Activated CD8-positive, alpha-beta memory T cell treated with anti-CD3 and anti-CD28 coated beads for 4 hours (primary cell): Measurements from ENCODE around the gene ZNF324.
"Not testable (repeated sequence)": the region's sequence is repeated elsewhere in the genome, so short reads cannot be mapped to it uniquely, and the experiment has no call there.

Source experiments
- DNase-seq, 2 donors: peaks; one replicate each; pipeline ENCODE4 v3.0.0-alpha.2; 2020; ENCODE audit warnings: low read depth in 2 of 2

The ZNF324 gene

DNA sequence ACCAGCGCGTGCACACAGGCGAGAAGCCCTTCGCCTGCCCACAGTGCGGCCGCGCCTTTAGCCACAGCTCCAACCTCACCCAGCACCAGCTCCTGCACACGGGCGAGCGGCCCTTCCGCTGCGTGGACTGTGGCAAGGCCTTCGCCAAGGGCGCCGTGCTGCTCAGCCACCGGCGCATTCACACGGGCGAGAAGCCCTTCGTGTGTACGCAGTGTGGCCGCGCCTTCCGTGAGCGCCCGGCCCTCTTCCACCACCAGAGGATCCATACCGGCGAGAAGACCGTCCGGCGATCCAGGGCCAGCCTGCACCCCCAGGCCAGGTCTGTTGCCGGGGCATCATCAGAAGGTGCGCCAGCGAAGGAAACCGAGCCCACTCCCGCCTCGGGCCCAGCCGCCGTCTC is 4.9 kb downstream of the ZNF324 start:
- no peak for DNase-seq

DNA sequence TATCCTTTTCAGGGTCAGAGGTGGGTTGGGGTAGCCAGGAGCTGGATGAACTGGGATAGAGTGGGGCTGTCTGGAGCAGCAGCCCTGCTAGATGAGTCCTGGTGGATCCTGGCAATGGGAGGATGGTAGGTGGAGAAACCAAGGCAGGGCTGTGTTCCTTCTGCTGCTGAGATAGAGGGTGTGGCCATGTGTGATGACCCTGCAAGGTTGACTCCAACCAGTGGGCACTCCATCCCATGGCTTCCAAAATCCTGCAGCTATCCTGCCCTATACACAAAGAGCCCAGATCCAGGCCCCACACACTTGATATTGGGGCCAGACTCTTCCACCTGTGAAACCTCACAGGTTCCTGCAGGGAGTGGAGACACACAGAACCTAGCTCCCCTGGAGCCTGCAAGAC is 6.9 kb downstream of the ZNF324 start:
- DNase-seq = no peak

DNA sequence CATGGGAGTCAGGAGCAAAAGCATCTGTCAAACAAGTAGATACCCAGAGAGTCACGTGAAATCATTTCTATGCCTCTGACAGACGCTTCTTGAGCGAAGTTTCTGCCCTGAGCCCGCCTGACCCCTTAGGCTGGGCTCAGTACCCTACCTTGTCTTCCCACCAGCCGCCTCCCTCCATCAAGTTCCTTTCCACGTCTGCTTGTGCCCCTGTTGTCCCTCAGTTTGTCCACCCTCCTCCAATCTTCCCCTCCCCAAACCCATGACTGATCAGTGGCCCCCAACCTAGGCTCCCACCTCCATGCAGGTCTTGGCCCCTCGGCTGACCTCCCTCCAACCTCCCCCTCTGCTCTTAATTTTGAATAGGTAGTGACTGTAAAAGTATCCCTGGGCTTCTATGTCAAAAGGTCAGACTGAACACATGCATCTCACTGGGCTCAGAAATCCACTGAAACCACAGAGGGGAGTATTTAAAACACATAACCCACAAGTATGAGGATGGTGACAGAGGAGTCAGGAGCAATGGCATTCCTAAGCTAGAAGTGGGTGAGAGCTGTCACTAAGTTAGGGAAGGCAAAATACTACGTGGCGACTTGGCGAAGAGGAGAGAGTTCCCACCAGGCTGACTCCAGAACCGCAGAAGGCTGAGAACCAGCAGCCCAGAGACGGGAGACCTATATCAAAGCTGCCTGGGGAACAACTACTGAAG is 7.6 kb downstream of the ZNF324 start:
- no peak for DNase-seq

DNA sequence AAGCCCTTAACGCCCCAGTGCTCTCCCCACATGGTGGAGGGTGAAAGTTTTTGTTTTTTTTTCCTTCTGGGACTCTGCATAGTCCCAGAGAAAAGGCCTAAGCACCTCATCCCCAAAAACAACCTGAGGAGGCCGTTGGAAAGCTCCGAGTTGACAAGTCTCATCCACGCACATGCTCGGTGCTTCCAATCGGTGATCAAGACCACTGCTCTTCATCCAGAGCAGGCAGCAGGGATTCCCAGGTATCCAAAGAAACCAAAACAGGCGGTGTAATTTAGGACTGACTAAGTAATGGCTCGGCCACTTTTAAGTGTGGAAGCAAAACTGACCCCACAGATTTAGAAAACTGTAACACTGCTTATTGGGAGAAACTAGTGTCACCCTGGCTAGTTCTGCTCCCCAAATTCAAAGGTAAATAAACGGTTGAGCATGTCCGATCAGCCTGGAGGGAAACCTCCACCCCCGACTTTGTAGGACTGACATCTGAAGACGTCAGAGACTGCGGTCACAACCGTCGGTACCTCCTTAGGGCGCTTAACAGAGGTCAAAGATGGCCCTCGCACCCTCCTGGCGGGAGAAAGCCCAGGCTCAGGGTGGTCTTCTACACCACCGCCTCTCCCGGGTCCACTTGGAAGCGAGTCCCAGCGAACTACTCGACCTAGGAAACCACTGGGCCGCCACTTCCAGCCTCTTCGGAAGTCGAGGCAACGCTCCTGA is 8.3 kb downstream of the ZNF324 start:
- DNase-seq = no peak

DNA sequence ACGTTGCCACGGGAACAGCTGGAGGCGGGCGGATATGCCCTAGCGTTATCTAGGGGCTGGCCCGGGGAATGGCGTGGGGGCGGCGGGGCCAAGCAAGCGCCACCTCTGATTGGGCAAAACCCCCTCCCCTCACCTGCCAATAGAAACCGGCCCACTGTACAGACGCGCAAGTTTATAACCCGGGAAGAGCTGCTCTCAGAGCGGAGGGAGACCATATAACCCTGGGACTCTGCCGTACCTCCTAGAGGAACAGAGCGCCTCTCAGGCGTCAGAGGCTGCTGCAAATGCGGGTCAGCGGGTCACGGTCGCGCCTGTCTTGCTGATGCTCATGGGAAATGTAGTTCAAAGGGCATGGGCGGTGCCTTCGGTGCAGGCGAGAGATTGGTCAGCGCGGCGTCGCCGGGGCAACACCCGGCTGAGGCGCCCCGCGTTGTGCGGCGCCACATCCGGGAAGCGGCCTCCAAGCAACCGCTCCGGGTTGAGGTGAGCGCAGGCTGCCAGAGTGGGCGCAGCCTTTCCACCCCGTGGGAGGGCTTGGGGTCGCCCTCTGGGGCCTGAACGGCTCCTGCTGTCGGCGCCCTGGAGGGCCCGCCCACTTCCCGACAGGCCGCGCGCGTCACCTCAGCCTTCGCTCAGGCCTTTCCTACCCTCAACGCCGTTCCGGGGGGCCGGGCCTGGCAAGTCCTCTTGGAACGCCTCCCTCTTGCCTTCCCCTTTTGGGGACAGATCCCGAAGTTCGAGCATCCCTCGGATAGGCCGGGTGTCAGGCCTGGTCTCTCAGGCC is 9.0 kb downstream of the ZNF324 start, which contains the start of gene ZNF446:
TSS of gene ZNF446 (plus strand) at position 639 of the 784 bp plus-strand sequence. CDS start 867 bp downstream, outside the sequence.
- peak; percentile 92 to 93 for DNase-seq

DNA sequence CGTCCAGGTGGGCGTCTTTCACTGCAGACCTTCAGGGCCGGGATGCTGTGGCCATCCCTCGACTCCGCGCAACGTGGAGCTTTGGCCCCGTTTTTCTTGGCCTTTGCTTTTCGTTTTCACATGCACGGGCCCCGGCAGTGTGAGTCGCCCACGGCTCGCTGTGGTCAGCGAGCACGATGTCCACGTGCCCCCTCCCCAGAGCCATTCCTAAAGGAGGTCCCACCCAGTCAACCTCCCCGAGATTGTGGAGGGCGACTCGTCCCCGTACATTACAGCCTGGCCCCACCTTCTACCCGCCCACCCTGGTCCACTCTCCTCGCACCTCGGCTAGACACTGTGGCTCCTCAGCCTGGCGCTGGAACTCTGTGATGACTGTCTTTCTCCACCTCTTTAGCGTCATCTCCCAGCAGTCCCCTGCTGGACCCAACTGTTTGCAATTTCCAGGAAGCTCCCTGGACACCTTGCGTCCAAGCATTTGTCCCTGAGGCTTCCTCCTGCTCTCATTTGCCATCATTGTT is 9.7 kb downstream of the ZNF324 start:
- no peak for DNase-seq

DNA sequence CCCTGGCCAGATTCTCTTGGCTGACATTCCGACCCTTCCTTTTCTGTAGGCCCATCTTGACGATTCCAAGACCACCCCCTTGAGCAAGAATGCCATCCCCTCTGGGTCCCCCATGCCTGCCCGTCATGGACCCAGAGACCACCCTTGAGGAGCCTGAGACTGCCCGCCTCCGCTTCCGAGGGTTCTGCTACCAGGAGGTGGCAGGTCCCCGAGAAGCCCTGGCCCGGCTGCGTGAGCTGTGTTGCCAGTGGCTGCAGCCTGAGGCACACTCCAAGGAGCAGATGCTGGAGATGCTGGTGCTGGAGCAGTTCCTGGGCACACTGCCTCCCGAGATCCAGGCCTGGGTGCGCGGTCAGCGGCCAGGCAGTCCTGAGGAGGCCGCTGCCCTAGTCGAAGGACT is 10.2 kb downstream of the ZNF324 start:
- DNase-seq = no peak

DNA sequence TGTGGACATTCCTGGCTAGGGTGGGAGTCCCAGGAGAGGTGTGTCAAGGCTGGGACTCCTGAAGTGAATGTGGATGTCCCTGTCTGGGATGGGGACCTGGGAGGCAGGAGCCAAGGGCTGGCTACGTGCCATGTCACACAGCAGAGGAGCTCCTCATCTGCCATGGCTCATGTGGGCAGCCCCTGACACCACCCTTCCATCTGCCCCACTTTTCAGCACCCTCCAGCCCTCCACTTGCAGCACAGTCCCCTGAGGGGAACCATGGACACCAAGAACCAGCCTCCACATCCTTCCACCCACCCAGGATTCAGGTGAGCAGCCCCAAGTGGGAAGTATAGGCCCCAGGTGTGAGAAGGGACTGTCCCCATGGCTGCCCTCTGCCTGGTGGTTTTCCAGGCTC is 11.0 kb downstream of the ZNF324 start:
- DNase-seq = no peak

DNA sequence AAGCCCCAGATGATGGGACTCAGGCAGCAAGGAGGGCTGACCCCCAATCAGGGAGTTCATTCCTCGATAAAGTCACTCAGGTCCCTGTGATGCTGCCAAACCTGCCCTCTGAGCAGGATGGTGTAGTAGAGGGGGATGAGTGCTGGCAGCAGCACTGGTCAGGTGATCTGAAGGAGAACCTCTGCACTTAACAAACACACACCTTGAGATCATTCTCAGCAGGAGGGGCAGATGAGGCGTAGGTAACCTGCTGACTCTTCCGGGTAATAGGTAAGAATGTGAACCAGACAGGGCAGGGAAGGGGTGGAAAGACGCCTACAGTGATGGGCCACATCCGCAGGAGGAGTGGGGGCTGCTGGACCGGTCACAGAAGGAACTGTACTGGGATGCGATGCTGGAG is 12.4 kb downstream of the ZNF324 start:
- DNase-seq = no peak

DNA sequence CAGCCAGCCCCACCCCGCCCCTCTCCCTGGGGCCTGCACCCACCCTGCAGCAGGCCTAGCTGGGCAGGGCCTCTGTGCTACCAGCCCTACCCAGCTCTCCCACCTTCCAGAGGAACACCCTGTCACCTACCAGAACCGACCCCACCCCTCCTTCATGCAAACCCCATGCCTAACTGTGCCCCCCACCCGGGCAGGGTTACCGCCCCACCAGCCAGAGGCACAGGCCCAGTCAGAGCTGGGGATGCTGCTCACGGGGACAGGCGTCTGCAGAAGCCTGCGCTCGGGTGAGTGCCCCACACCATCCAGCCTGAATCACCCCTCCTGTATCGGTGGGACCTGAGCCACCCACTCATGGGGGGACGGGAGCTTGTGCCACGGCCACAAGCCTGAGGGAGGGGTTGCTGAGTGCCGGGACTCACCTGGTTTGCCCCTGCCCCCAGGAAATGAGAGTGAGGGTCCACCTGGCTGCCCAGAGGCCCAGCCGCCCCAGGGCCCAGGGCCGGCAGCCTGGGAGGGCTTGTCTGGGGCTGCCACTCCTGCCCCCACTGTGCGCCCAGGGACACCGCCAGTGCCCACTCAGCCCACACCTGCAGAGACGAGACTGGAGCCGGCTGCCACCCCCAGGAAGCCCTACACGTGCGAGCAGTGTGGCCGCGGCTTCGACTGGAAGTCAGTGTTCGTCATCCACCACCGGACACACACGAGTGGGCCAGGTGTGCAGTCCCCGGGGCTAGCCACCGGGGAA is 13.0 kb downstream of the ZNF324 start:
- DNase-seq = no peak

DNA sequence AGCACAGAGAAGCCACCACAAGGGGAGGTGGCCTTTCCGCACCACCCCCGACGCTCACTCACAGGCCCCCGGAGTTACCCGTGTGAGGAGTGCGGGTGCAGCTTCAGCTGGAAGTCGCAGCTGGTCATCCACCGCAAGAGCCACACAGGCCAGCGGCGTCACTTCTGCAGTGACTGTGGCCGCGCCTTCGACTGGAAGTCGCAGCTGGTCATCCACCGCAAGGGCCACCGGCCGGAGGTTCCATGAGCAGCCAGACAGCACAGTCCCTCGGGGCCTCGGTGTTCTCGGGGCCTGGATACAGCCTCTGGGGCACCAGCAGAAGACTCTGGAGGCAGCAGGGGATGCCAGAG is 13.6 kb downstream of the ZNF324 start:
- no peak for DNase-seq

DNA sequence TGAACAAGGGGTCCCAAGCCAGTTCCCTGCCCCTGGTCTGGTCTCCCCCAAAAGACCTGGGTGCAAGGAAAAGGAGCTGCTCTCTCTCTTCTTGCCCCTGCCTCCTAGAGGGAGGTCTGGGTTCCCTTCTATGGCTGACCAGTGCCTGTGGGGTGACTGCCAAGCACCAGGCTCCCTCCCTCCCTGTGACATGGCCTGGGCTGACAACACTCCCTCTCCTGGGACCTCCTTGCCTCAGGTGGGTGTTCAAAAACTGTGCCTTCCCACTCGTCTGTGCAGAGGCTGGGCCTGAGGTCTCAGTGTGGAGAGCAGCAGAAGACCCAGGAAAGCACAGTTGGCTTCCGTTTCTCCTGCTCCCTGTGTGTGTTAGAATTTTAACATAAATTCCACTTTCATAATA is 14.0 kb downstream of the ZNF324 start:
- no peak for DNase-seq

DNA sequence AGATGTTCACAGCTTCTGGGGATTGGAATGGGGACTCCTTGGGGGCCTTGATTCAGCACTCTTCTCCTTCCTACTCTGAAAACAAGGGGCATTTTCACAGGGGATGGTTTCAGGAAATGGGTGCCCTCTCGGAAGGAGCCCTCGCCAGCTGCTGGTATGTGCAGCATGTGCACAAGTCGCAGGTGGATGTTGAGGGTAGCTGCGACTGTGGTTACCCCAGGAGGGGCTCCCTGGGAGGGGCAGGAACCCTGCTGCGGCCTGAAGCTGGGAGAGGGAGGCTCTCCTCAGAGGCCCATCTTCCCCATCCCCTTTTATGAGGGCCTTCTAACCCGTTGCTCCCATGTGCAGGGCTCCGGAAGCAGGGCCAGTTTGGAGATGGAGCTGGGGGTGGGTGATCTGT is 15.5 kb downstream of the ZNF324 start:
- DNase-seq = no peak

DNA sequence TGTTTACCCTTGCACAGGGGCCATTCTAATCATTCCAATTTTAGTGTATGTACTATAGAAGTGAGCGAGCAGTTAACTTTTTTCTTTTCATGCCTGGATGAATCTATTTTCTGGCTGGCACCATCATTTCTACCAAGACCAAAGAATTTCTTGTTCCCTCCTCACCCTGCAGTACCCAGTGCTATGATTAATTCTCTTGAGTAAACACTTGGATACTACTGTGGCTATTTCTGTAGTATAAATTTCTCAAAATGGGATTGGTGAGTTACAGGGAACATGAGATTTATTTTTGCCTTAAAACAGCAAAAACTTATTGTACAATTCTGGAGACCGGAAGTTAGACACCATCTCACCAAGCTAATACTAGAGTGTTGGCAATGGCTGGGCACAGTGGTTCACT is 16.9 kb downstream of the ZNF324 start:
- DNase-seq = no peak

DNA sequence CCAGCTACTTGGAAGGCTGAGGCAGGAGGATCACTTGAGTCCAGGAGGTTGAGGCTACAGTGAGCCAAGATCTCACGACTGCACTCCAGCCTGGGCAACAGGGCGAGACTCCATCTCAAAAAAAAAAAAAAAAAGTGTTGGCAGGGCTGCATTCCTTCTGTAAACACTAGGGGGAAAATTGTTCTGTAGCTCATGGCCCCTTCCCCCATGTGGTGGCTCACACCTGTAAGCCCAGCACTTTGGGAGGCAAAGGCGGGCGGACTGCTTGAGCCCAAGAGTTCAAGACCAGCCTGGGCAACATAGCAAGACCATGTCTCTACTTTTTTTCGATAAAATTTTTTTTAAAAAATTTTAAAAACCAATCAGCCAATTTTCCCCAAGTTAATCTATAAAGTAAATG is 17.5 kb downstream of the ZNF324 start:
- DNase-seq = not testable (repeated sequence)

DNA sequence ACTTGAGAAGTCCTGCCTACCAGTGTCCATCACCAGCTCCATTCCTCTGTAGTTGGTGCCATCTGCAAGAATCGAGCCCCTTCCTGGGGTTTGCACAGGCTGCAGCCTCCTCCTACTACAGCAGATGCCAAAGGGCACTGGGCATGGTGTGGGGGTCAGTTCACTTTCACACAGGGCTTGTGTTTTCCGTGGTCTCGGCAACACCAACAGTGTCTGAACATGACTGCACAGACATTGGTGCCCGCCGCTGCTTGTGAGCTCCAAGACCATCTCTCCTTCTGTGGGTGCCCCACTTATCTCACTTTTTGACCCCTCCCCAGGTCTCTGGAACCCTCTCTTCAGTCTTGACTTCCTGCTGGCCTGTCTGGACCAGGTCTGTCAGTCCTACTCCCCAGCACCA is 24.5 kb downstream of the ZNF324 start:
- DNase-seq = no peak

DNA sequence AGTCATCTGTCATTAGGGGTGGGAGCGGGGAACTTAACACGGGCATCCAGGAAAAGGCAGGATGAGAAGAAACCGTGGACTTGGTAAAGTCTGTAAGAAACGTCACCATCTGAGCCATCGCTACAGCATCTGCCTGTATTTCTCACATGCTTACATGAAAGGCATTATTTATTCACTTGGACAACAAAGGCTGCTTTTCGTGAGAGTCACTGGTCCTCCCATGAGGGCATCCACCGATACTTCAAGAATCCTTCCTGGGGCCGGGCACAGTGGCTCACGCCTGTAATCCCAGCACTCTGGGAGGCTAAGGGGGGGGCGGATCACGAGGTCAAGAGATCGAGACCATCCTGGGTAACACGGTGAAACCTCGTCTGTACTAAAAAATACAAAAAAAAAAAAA is 25.4 kb downstream of the ZNF324 start:
- DNase-seq = no peak

DNA sequence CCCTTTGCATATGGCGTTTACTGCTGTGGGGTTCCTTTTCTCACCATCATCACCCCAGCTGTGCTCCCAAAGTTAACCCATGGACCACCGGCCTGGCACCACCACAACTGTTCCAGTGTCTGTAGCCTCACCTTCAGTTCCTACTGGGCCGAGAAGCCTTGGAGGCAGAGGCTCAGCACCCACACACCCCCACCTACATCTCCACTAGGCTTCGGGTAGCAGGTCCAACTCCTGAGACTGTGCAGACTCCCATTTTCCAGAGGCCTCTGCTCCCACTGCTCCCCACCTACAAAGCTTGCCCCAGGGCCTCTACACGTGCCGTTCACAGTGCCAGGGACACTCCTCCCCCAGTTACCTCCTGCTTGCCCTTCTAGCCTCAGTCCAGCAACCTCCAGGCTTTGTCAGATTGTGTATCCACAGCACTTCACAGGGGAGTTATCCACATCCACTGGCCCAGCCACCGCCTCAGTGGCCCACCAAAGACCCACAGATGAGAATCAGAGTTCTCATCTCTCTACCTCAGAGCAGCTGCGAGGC is 30.8 kb downstream of the ZNF324 start:
- DNase-seq = no peak

DNA sequence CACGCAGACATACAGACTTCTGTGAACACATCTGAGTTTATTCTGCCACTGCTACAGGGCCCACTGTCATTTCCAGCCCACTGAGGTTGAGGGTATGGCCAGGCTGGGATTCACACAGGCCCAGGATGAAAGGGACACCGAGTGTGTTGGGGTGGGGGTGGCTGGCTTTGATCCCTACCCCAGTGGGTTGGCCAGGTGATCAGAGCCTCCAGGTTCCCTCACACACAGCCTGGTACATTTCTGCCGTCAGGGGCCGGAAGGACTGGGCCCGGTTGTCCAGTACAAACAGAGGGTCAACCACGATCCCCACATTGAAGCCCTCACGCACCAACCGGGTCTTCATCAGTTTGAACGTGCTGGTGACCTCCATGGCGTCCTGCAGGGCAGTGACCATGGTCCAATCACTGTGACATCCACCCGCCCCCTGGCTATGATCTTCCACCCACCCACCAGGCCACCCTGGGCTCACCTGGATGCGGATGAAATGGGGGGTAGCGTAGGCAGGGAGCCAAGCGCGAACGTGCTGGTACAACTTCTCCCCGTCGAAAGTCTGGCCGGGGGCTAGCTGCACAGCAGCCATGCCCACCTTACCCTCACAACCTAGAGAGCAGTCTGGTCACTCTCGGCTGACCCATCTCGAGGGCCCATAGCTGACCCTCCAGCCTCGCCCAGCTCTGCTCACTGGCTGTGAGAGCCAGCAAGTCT is 31.6 kb downstream of the ZNF324 start:
- DNase-seq = no peak

DNA sequence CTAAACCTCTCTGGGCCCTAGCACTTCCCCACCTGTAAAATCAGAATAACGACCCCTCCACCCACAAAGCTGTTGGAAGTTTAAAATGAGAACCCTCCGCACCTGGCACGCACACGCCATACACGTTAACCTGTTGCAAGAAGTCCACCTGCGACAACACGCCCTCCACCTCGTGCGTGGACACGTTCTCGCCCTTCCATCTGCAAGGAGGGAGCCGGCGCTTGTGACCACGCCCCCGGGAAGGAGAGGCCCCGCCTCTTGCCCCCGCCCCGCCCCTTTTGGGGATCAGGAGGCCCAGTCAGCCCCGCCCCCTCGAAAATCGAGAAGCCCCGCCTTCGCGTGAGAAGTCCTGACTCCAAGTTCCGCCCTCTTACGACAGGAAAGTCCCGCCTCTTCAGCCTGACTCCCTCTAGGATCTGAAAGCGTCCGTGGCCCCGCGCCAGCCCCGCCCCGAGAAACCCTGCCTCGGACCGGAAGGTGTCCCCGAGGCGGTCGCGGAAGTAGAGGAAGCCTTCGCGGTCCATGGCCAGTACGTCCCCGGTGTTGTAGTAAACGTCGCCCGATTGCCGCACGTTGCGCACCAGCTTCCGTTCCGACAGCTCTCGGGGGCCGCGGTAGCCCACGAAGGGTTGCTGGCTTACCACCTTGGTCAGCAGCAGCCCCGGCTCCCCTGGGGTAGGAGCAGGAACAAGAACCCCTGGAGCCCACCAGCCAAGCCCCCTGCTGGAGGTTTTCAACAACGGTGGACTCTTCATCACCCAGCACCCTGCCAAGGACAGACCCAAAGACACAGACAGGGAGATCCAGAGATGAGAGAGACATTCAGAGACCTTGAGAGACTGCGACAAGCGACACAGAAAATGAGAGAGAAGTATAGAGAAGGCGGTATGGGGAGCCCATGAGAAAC is 32.4 kb downstream of the ZNF324 start:
- peak; percentile 92 to 94 for DNase-seq
